Measurements from ENCODE around the gene DELE1.

GRCh38 chr5:141969783-141970771 is 46.4 kb downstream of the DELE1 start:
- TF ChIP-seq POLR2AphosphoS5 (IDR thresholded peaks at IDR 0.05; ENCODE audit: low read depth, low read length) (no peak), SIN3A (IDR thresholded peaks at IDR 0.05; ENCODE audit: borderline replicate concordance, insufficient read depth, low read length) (no peak), REST (IDR thresholded peaks at IDR 0.05; ENCODE audit: insufficient read depth in 1 of 2, low read depth in 2 of 2, low read length in 2 of 2) (no peak)

Data from PFSK-1 (cell line).